RCC 7860 (cell line): ENCODE data around the gene SAPCD2.
A peak's percentile ranks its signal among the peaks of the same experiment; 100 is the strongest.
"Not testable (repeated sequence)": the region's sequence is repeated elsewhere in the genome, so short reads cannot be mapped to it uniquely, and the experiment has no call there.

ENCODE experiments used
- DNase-seq: peaks from one replicate; pipeline ENCODE4 v3.0.0-alpha.2; 2015; ENCODE audit warnings: low spot score
- FAIRE-seq: peaks from 2 replicates; lab custom pipeline; 2012; peaks lifted over from hg19 to GRCh38; lab: Jason Lieb, UNC

Gene SAPCD2

DNA sequence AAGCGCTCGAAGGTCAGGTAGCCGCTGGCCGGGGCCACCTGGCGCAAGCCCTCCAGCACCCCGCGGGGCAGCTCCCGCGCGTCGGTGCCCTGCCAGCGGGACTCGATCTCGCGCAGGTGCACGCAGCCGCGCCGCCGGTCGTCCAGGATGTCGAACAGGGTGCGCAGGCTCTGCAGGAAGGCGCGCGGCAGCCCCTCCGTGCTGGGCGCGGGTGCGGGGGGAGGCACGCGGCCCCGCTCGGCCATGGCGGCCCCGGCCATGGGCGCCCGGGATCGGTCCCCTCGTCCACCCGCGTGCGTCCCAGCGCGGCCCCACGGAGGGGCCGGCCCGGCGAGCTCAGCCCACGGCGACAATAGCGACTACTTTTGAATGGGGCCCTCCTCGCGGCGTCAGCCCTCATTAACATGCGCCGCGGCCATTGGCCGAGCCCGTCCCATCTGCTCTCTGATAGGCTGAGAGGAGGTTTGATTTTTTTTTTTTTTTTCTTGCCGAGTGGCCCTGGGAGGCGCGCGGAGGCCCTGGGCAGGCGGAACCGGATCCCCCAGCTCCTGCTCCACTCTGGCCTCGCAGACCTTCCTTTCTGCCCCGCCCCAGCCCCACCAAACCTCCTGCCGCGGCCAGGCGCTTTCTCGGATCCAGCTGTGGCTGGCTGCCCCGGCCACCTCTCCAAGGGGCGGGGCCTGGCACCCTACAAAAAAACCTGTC is at the start of gene SAPCD2:
Gene SAPCD2, minus strand, starts transcription at position 357 of the 705 bp plus-strand sequence. Its CDS starts 97 bp downstream, at position 260.
- peak; percentile 88 for FAIRE-seq

GRCh38 chr9:137118092-137118603 is 47.8 kb upstream of the SAPCD2 start:
- not testable (repeated sequence) for FAIRE-seq, DNase-seq

More for the DNA sequence above, at the start of gene SAPCD2:
- DNase-seq, result peak; percentile 85

DNA sequence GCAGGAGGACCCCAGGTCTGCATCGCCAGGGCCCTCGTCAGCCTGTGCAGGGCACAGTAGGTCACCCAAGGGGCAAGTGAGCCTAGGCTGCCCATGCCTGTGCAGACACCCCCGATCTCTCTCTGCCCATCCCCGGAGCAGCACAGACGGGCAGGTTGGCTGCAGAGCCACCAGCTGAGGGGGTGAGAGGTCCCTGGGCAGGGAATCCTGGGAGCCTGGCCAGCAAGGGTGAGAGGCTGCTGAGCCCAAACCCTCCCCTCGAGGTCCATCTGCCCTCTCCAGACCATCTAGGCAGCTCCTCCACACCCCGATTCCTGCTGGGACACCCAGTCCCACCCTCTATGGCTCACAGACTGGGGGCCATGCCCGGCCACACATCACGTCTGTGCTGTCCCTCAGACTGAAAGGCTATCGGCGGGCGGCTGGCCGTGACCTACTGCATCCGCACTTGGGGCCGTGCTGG is 46.9 kb upstream of the SAPCD2 start:
- FAIRE-seq (no peak), DNase-seq (no peak)

DNA sequence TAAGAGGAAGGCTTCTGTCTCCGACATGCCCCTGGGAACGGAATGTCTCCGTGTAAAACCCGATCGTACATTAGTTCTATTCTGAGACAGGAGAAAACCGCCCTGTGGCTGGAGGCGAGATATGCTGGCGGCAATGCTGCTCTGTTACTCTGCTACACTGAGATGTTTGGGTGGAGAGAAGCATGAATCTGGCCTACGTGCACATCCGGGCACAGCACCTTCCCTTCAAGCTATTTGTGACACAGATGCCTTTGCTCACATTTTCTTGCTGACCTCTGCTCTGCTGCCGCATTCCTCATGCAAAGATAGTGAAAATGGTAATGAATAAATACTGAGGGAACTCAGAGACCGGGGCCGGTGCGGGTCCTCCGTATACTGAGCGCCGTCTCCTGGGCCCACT is 46.4 kb upstream of the SAPCD2 start:
- FAIRE-seq, result no peak

GRCh38 chr9:137116027-137116507 is 45.7 kb upstream of the SAPCD2 start:
- DNase-seq, result no peak
- no peak for FAIRE-seq

More for the DNA sequence above, 46.4 kb upstream of the SAPCD2 start:
- DNase-seq, result no peak

GRCh38 chr9:137115394-137116026 is 45.2 kb upstream of the SAPCD2 start:
- FAIRE-seq (no peak), DNase-seq (no peak)

- FAIRE-seq (no peak), DNase-seq (peak; percentile 28)
These were observed 44.4 kb upstream of the SAPCD2 start, which contains the start of gene DPP7 for GRCh38 chr9:137114613-137115393. Gene DPP7, minus strand, starts transcription at chr9:137114733. Its CDS starts 20 bp downstream, at chr9:137114713.

GRCh38 chr9:137114220-137114612 is 43.9 kb upstream of the SAPCD2 start:
- DNase-seq, result no peak

GRCh38 chr9:137113385-137114159 is 43.2 kb upstream of the SAPCD2 start:
- FAIRE-seq, result no peak
- DNase-seq, result no peak

More at GRCh38 chr9:137114220-137114612, 43.9 kb upstream of the SAPCD2 start:
- no peak for FAIRE-seq

- no peak for DNase-seq
- no peak for FAIRE-seq
These were observed 42.4 kb upstream of the SAPCD2 start for GRCh38 chr9:137112564-137113384.

GRCh38 chr9:137111788-137112563 is 41.6 kb upstream of the SAPCD2 start:
- DNase-seq (no peak), FAIRE-seq (no peak)

DNA sequence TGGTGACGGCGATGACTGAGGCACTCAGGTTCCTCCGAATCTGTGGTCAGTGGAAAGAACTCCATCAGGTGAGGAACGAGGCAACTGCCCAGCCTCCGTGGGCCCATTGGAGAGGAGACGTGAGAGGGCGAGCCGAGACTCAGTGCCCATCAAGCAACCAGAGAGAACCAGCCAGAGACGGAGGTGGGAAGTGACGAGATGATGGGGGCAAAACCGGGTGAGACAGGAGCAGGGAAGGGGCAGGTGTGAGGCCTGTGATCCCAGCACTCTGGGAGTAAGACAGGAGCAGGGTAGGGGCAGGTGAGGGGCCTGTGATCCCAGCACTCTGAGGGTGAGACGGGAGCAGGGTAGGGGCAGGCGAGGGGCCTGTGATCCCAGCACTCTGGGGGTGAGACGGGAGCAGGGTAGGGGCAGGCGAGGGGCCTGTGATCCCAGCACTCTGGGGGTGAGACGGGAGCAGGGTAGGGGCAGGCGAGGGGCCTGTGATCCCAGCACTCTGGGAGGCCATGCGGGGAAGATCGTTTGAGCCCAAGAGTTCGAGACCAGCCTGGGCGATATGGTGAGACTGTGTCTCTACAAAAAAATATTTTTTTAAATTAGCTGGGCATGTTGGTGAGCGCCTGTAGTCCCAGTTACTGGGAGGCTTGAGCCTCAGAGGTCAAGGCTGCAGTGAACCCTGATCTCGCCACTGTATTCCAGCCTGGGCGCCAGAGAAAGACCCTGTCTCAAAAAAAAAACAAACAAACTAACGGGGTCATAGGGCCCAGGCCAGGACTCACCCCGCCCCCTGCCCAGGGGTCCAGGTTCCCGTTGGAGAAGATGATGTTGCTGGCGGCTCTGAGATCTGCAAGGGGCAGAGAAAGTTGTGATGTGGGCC is 40.8 kb upstream of the SAPCD2 start:
- DNase-seq (no peak), FAIRE-seq (no peak)

DNA sequence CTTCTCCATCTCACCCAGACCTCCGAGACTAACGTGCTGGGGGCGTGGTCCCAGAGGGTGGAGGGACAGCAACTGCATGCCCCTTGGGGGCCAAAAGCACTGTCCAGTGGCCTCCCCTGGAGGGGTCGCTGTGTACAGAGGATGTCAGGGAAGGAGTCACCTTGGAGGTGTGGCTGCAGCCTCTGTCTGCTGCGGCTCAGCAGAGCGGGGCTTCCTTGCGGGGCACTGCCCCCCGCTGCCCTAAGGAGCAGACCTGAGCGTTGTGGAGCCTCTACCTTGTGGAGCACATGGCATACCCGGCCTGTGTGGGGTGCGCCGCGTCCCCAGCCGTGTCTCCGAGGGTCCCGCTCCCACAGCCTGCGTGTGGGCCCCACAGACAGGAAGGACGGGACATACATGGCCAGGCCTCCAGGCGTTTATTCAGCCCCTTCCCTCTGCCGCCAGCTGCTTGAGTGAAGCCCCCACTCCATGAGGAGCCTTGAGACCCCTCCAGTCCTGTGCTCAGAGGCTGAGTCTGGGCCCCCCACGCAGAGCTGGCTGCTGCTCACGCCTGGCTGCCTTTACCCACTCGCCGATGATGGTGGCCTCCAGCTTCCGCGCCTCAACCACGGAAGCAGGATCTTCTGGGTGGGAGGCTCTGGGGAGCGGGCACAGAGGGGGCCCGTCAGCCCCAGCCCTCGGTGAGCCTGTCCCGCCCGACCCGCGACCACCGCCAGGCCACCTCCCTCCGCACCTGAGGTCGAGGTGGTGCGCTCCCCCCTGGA is 40.0 kb upstream of the SAPCD2 start:
- FAIRE-seq (no peak), DNase-seq (no peak)

GRCh38 chr9:137109250-137110146 is 39.1 kb upstream of the SAPCD2 start:
- DNase-seq (no peak), FAIRE-seq (no peak)

- DNase-seq, result no peak
- FAIRE-seq, result no peak
These were observed 38.4 kb upstream of the SAPCD2 start for GRCh38 chr9:137108608-137109249.
